Testis (tissue), 2 donors: ENCODE data around the gene TSPAN11.

Experiments
- CTCF ChIP-seq, 3 experiments: fragments of 450-650 bp in 2 of 3; fragments of 200-600 bp in 1 of 3; sonication (generic) in 1 of 3; IDR thresholded peaks; one replicate each; pipeline ENCODE4 v1.5.1; 2016 to 2019; ENCODE audit warnings: antibody characterized with exemption in 3 of 3, mild to moderate bottlenecking in 2 of 3, moderate library complexity in 1 of 3
- POLR2A ChIP-seq: fragments of 450-650 bp; IDR thresholded peaks from one replicate; pipeline ENCODE4 v1.6.1; 2017; ENCODE audit warnings: antibody characterized with exemption, mild to moderate bottlenecking, moderate library complexity

GRCh38 chr12:30999011-30999410 lies 72.5 kb downstream of the TSPAN11 start:
- no peak for TF ChIP-seq CTCF (IDR thresholded peaks at IDR 0.05)
- no peak for TF ChIP-seq POLR2A
